ENCODE measurements around the gene HAND1. TPM values are rescaled to one million over a fixed set of nuclear protein-coding genes. Genes with fewer than 3 reads are reported as not detected.

HAND1 gene
- total RNA-seq, 1 donor from 2014 or later: not detected

GRCh38 chr5:154435226-154435625 lies 42.8 kb downstream of the HAND1 start:
- Histone ChIP-seq H3K27me3 (ENCODE audit: control insufficient read depth, insufficient read depth, low read length) (no peaks in the 10 kb centered on the region), H3K36me3 (ENCODE audit: control insufficient read depth, insufficient read depth, low read length) (no peaks in the 10 kb centered on the region), H3K4me3 (ENCODE audit: low read depth, low read length) (no peak overlapping the region)
- no peak for DNase-seq (ENCODE audit: low read depth)
- TF ChIP-seq, protein P1, sequence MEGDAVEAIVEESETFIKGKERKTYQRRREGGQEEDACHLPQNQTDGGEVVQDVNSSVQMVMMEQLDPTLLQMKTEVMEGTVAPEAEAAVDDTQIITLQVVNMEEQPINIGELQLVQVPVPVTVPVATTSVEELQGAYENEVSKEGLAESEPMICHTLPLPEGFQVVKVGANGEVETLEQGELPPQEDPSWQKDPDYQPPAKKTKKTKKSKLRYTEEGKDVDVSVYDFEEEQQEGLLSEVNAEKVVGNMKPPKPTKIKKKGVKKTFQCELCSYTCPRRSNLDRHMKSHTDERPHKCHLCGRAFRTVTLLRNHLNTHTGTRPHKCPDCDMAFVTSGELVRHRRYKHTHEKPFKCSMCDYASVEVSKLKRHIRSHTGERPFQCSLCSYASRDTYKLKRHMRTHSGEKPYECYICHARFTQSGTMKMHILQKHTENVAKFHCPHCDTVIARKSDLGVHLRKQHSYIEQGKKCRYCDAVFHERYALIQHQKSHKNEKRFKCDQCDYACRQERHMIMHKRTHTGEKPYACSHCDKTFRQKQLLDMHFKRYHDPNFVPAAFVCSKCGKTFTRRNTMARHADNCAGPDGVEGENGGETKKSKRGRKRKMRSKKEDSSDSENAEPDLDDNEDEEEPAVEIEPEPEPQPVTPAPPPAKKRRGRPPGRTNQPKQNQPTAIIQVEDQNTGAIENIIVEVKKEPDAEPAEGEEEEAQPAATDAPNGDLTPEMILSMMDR (IDR thresholded peaks at IDR 0.05; ENCODE audit: insufficient read depth, low read length, poor library complexity, severe bottlenecking): no peak

- Histone ChIP-seq H3K36me3 (ENCODE audit: control insufficient read depth, insufficient read depth, low read length) (no peaks in the 10 kb centered on the region), H3K27me3 (ENCODE audit: control insufficient read depth, insufficient read depth, low read length) (no peaks in the 10 kb centered on the region)
- TF ChIP-seq, protein P1 (IDR thresholded peaks at IDR 0.05; ENCODE audit: insufficient read depth, low read length, poor library complexity, severe bottlenecking): no peak
These were observed 46.9 kb downstream of the HAND1 start for GRCh38 chr5:154430961-154431630.

DNA sequence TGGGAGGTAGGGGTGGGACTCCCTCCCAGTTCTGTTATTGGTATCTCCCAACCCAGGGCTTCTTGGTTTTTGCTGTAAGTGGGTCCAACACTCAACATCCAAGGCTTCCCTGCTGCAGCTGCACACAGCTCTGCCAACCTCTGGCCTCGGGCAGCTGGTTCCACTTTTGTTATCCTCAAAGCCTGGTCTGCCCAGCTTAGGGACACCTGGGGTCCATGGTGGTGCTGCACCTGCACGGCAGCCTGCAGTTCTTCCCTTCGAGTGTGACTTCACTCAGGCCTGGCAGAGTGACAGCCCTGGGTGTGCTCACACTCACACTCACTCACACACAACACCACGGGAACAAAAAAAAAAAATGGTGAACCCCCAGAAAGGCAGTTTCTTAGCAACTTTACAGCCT lies 47.6 kb downstream of the HAND1 start:
- Histone ChIP-seq H3K4me3 (ENCODE audit: low read depth, low read length) (no peak overlapping the region), H3K27me3 (ENCODE audit: control insufficient read depth, insufficient read depth, low read length) (no peaks in the 10 kb centered on the region), H3K36me3 (ENCODE audit: control insufficient read depth, insufficient read depth, low read length) (no peaks in the 10 kb centered on the region)
- TF ChIP-seq, protein P1 (IDR thresholded peaks at IDR 0.05; ENCODE audit: insufficient read depth, low read length, poor library complexity, severe bottlenecking): no peak
- DNase-seq (ENCODE audit: low read depth): no peak

More at GRCh38 chr5:154430961-154431630, 46.9 kb downstream of the HAND1 start:
- no peak for DNase-seq (ENCODE audit: low read depth)
- H3K4me3 ChIP-seq (ENCODE audit: low read depth, low read length): no peak overlapping the region

DNA sequence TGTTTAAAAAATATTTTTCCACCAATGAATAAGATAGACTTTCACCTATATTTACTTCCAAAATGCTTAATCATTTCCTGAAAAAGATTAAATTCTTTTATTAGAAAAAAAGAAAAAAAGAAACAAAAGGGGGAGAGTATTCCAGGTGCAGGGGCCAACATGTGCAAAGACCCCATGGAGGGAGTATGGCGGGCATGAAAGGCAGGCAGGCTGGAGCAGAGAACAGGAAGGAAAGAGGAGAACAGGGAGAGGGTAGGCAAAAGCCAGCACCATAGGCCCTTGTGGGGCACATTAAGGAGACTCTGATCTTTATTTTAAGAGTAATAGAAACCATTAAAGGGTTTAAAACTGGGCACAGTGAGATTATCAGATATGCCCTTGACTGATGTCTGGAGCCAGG lies 48.7 kb downstream of the HAND1 start:
- TF ChIP-seq, protein P1 (IDR thresholded peaks at IDR 0.05; ENCODE audit: insufficient read depth, low read length, poor library complexity, severe bottlenecking): no peak
- no peak for DNase-seq (ENCODE audit: low read depth)

GRCh38 chr5:154428208-154428607 lies 49.8 kb downstream of the HAND1 start:
- no peak overlapping the region for H3K4me3 ChIP-seq (ENCODE audit: low read depth, low read length)
- no peak for DNase-seq (ENCODE audit: low read depth)
- TF ChIP-seq, protein P1 (IDR thresholded peaks at IDR 0.05; ENCODE audit: insufficient read depth, low read length, poor library complexity, severe bottlenecking): no peak
- no peaks in the 10 kb centered on the region for H3K36me3 ChIP-seq (ENCODE audit: control insufficient read depth, insufficient read depth, low read length)
- H3K27me3 ChIP-seq (ENCODE audit: control insufficient read depth, insufficient read depth, low read length): no peaks in the 10 kb centered on the region

More for the DNA sequence above, 48.7 kb downstream of the HAND1 start:
- Histone ChIP-seq H3K4me3 (ENCODE audit: low read depth, low read length) (no peak overlapping the region), H3K27me3 (ENCODE audit: control insufficient read depth, insufficient read depth, low read length) (no peaks in the 10 kb centered on the region), H3K36me3 (ENCODE audit: control insufficient read depth, insufficient read depth, low read length) (no peaks in the 10 kb centered on the region)

Other genes with a start within 250 kb of the HAND1 start
- gene SAP30L, start 32.2 kb downstream of the HAND1 start, total RNA-seq: 30.8 and 31.9 TPM in 2 replicates